ENCODE results near the gene RPL12.

DNA sequence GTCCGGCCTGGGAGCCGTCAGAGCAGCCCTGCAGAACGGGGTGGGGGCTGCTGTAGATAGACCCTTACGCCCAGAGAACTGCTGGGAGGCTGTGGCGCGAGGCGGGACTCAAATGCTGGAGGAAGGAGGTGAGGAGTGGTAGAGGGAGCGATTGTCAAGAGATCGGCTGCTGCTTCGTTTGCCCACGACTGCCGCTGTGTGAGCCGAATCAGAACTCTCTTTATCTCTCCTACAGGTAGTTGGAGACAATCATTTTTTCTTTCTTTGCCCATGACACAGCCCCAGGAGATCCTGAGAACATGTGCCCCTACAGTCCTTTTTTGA lies 26.6 kb downstream of the RPL12 start:
- TF ChIP-seq CTCF (IDR thresholded peaks at IDR 0.05): no peak
- TF ChIP-seq POLR2AphosphoS5 (IDR thresholded peaks at IDR 0.05): no peak
- no peak for TF ChIP-seq POLR2A (IDR thresholded peaks at IDR 0.05)
- TF ChIP-seq EP300 (IDR thresholded peaks at IDR 0.05; ENCODE audit: low read depth): no peak
